GM18868 (cell line): Measurements from ENCODE around the gene CCDC127.

ENCODE experiments used
- ATAC-seq: cut with Tn5 transposase; IDR thresholded peaks from one replicate; pipeline ENCODE4 v1.9.1; 2021; ENCODE audit warnings: mild to moderate bottlenecking, moderate library complexity; ENCODE audit not compliant: unreplicated experiment

CCDC127 gene

DNA sequence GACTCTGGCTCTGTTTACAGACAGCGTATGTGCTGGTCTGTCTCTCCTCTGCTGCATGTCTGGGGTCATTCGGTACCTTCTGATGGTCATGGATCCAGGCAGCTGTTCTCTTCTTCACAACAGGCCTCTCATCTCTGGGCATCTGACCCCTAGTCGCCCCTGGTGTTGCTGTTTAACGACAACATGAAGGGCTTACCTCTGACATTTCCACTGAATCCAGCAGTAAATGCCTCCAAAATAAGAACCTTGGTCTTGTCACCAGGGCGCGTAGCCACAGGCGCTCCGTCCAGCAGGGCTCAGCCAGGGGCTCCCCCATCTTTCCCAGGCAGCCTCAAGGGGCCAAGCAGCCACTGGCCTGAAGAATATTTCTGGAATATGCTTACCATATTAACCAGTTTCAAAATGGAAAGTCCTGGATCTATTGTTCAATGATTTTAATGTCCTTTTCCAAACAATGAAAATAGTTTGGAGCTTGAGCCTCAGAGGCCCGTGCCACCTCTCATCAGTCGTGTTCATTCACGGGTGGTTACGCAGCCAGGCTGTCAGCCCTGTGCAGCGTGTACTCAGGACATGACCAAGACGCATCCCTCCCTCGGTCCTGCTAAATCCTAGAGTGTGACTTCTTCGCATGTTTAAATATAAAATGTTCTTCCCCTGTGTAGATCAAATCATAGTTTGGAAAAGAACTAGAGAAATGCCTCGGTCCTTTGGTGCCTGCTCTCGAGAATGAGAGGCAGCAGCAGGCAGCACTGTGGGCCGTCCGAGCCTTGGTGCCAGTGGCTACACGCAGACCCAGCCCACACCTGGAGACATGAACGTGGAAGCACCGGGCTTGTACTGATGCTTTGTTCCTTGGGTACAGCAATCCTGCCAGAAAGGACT lies 56.8 kb downstream of the CCDC127 start:
- no peak for ATAC-seq

DNA sequence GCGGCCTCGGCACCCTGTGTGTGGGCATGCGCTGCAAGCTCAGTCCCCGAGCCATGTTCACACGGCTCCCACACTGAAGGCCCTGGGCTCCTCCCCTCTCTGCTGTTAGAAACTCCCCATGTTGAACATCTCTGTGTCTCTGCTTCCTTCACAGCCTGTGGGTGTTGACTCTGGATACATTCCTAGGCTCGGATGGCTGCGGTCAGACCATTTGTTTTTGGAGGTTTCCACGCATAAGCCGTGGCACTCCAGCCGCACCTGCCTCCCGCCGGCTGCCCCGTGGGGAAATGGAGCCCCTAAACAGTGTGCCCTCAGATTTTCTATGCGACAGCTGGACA lies 57.8 kb downstream of the CCDC127 start:
- no peak for ATAC-seq

DNA sequence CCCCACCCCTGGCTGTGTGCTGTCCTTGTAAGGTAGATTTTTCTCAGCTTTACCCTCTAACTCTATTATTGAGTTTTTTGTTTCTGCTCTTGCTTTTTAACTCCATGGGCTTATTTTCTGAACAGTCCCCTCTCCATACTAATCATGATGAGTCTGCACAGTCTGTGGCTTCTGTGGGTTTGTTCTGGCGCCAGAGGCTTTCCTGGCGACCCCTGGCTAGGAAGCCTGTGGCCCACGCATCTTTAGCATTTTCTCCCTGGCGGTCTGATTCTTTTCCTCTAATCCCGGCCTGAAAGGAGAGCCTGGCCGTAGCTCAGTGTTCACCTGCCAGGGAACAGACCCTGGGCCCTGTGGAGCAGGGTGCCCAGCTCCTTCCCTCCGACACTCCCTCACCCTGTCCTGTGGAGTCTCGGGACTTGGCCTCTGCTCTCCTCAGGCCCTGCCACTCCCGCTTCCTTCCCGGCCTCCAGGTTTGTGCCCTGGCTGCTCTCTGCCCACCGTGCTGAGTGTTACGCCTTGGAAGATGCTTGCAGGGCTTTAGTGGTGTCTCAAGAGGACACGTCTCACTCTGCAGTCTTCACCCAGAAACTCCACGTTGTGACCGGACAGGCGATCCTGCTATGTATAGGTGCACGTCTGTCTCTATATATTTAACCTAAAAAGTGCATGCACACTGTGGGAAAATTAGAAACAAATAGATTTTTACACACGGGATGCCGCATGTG lies 58.3 kb downstream of the CCDC127 start:
- ATAC-seq = no peak

DNA sequence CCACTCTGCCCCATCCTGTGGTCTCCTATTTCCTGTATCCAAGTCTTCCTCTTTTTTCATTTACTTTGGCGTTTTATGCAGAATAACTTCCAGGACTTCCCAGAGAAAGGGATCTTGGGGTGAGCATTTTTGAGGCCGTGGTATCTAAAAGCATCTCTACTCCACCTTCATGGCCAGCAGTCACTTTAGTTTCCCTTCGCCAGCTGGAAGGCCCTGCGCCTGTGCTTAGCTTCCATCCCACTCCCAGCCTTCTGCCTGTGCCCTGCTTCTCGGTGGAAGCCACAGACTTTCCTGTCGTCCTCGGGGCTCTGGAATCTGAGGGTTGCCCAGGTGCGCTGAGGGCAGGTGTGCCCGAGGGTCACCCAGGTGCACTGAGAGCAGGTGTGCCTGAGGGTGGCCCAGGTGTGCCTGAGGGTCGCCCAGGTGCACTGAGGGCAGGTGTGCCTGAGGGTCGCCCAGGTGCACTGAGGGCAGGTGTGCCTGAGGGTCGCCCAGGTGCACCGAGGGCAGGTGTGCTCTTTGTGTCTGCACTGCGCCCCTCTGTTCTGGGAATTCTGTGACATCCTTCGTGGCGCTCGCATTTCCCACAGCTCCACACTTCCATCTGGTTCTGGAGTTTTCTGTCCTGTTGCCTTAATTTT lies 59.0 kb downstream of the CCDC127 start:
- ATAC-seq = no peak

DNA sequence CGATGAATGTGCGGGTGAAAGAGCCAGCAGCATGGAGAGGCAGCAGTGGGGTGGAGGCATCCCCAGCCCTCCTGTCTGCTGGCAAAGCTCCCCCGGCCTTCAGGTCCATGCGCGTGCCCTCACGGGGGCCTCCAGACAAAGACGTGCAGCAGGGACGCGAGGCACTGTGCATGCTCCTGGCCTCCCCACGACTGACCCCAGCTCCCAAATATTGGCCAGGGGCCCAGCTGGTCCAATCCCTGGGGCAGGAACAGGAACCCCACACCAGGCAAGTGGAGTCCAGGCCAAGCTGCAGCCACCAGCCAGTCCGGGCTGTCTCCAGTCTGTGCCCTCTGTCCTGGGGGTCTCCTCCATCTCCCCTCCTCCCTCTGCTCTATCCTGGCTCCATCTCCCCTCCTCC lies 60.2 kb downstream of the CCDC127 start:
- ATAC-seq = no peak

DNA sequence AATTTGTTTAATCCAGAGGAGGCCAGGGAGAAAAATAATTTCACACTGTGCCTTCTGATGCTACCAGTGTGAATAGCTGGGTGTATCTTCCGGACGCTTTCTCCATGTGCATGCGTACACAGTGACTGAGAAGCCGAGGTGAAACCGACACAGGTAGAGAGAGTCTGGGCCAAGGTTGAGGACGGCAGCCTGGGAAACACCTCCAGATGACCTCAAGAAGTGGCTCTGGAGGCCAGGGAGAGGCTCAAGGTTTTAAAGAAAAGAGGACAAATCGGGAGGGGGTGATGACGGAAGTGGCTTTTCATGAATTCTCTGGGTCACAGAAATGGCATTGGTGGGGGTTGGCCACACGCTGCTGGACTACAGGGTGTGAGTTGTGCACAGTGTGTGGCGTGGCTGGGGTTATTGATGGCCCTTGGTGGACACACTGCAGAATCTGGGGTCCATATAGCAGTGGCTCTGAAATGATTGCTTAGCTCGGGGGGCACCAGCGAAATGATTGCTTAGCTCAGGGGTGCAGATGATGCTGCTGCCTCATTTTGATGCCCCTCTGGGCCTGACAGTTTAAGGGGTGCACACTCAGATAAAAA lies 60.7 kb downstream of the CCDC127 start:
- ATAC-seq = no peak

DNA sequence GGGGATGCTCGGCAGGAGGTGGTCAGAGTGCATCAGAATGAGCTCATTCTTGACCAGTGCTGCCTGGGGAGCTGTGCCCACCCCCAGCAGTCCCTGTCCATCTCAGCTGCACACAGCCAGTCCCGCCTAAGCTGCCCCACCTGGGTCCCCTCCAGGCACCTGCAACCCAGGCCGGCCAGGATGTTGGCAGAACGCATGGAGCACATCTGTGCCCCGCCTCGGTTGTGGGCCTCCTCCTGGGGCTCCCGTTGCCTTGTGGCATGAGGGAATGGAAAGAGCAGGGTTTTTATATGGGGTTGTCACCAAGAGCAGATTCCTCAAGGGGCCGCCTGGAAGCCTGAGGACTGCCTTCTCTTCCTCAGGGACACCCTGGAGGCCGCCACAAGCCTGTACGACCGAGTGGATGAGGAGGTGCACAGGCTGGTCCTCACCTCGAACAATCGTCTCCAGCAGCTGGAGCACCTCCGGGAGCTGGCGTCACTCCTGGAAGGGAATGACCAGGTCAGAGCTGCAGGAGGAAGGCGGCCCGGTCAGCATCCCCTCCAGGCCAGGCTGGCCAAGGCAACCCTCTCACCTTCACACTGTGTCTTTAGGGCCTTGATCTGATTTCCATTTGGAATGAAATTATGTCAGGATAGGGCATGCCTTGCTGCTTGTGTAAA lies 61.4 kb downstream of the CCDC127 start:
- ATAC-seq = no peak

DNA sequence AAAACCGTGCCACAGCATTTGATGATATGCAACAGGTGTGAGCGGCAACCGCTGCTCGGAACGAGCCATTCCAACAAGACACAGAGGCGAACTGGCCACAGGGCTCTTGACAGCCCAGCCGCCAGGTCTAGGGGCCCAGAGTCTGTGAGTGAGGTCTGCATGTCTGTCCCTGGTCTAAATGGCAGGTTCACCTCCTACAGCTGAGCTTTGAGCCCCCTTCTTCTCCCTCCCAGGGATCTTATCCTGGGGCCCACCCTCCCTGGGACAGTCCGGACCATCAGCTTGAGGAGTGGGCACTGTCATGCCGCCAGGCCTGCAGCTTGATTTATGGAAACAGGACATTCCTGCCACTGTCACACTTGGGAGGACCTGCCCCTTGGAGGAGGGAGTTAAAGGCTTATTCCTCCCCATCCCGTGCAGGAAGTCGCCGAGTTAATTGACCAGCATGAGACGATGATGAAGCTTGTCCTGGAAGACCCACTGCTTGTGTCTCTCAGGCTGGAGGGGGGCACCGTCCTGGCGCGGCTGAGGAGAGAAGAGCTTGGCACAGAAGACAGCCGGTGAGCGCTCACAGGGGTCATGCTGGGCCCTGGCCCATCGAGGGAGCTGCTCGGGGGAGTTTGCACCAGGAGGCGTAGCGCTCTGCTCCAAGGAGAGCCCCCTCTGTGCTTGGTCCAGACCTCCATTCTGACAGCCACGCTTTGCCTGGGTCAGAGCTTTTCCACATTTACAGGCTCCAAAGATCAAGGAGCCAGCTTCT lies 62.1 kb downstream of the CCDC127 start:
- ATAC-seq = no peak

DNA sequence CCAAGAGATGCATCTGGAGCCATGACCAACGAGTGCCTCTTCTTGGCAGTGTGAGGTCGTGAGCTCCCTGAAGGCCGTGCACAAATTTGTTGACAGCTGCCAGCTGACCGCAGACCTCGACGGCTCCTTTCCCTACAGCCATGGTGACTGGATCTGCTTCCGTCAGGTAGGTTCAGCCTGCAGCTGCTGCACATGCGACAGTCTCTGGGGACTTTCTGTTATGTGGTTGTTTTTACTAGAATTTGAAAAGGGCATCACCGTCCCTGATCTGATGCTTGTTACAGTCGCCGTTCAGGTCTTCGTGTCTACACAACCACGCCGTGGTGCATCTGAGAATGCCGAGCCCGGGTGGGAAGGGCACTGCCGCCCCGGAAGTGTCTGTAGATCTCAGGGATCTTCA lies 63.1 kb downstream of the CCDC127 start:
- no peak for ATAC-seq

DNA sequence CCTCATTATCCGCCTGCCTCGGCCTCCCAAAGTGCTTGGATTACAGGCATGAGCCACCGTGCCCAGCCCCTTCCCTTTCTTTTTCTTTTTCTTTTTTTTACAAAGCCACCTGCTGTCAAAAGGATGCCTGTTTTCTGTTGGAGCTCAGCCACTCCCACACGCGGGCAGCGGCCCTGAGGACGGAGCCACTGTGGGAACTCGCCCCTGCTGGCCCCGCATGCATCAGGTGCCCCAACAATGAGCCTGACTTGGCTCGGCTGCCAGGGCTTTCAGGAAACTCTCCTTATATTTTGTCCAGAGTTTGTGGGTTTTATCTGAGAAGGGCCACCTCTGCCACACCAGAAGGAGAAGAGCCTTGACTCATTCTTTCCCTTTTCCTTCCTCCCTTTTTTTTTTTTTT lies 63.7 kb downstream of the CCDC127 start:
- no peak for ATAC-seq

DNA sequence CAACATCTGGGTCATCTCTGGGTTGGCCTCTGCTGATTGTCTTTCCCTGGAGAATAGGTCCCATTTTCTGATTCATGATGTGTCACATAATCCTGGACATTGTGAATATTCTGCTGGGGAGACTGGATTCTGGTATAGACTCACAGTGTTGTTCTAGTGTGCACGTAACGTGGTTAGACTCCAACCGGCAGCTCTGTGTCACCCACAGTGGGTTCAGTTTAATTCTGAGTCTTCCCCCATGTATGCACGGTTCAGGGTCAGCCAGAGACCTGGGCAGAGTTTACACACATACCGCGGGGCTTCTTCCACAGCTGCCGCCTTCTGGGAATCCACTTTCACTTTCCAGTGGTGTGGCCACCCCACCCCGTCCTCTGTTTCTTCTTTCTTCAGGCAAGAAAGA lies 64.7 kb downstream of the CCDC127 start:
- ATAC-seq = no peak

DNA sequence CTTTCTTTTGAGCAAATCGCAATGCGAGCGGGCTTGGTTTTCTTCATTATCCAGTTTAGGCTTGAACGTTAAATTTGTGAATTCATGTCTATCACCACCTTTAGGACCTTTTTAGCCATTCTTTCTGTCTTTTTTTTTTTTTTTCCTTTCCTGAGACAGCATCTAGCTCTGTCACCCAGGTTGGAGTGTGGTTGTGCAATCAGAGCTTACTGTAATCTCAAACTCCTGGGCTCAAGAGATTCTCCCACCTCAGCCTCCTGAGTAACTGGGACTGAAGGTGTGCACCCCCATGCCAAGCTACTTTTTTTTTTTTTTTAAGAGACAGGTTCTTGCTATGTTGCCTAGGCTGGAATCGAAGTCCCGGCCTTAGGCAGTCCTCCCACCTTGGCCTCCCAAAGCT lies 65.9 kb downstream of the CCDC127 start:
- no peak for ATAC-seq

DNA sequence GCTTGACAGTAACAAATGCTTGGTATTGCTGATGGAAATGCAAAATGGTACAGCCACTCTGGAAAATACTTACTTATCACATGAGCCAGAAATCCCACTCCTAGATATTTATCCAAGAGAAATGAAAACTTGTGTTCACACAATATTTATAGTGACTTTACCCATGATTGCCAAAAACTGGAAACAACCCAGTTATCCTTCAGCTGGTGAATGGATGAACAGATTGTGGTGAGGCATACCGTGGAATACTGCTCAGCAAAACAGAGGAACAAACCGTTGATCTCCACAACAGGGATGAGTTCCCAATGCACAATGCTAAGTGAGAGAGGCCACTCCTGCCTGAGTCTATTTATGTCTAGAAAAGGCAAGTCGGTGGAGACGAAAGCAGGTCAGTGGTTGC lies 67.2 kb downstream of the CCDC127 start:
- ATAC-seq = no peak

DNA sequence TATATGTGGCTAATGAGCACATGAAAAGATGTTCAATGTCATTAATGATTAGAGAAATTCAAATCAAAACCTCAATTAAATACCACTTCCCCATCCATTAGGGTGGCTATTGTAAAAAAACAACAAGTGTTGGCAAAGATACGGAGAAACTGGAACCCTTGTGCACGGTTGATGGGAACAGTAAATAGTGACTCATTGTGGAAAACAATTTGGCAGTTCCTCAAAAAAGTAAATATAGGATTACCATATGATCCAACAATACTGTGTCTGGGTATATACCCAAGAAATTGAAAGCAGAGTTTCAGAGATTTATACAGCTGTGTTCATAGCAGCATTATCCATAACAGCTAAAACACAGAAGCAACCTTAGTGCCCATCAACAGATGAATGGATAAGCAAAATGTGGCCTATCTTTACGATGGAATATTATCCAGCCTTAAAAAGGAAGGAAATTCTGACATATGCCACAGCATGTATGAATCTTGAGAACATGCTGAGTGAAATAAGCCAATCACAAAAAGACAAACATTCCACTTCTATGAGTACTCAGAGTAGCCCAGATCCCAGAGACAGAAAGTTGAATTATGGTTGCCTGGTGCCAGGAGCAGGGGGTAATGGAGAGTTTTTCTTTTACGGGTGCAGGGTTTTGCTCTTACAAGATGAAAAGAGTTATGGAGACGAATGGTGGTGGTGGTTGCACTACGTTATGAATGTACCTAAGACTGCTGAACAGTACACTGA lies 68.0 kb downstream of the CCDC127 start:
- no peak for ATAC-seq

DNA sequence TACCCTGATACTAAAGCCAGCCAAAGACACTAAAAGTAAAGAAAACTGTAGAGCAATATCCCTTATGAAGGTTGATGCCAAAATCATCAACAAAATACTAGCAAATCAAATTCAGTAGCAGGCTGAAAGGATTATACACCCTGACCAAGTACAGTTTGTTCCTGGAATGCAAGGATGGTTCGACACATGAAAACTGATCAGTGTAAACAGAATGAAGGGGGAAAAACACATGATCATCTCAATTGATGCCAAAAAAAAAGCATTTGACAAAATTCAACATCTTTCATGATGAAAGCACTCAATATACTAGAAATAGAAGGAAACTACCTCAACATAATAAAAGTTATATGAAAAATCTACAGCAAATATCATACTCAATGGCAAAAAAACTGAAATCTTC lies 70.2 kb downstream of the CCDC127 start:
- no peak for ATAC-seq
